Measurements from ENCODE around the gene GPC6.

GPC6 gene

GRCh38 chr13:93435651-93436050 lies 209.0 kb downstream of the GPC6 start (continued):
- no peak for TF ChIP-seq GFI1B (tag by site-specific recombination; IDR thresholded peaks at IDR 0.05)
- no peak for TF ChIP-seq ZNF211 (tag by site-specific recombination; IDR thresholded peaks at IDR 0.05; ENCODE audit: low read depth)

GRCh38 chr13:93437081-93437480 lies 210.5 kb downstream of the GPC6 start:
- no peak overlapping the region for H3K4me3 ChIP-seq (ENCODE audit: low read depth, low read length)
- POLR2A ChIA-PET = no interaction called here
- H3K9me3 ChIP-seq (ENCODE audit: control insufficient read depth, insufficient read depth, low read depth, low read length) = no peaks in the 10 kb centered on the region
- CTCF ChIA-PET = interaction anchor here (0.9 kb wide), 1 partner anchor 756 kb away, joined by 5 read pairs; no protein-coding TSS in a partner anchor
- no peaks in the 10 kb centered on the region for H3K36me3 ChIP-seq (ENCODE audit: control insufficient read depth in 2 of 2, insufficient read depth in 1 of 2, low read length in 2 of 2)
- TF ChIP-seq ZNF394 (tag by site-specific recombination; IDR thresholded peaks at IDR 0.05; ENCODE audit: borderline replicate concordance) (no peak), ZNF24 (tag by site-specific recombination; IDR thresholded peaks at IDR 0.05) (no peak), ZNF10 (tag by site-specific recombination; IDR thresholded peaks at IDR 0.05) (no peak), ZNF555 (tag by site-specific recombination; conservative IDR thresholded peaks at IDR 0.05) (no peak), WT1 (tag by site-specific recombination; IDR thresholded peaks at IDR 0.05) (no peak), ZNF391 (tag by site-specific recombination; IDR thresholded peaks at IDR 0.05; ENCODE audit: borderline replicate concordance, low read depth) (no peak), ZNF701 (tag by site-specific recombination; IDR thresholded peaks at IDR 0.05) (no peak)
- no peaks in the 10 kb centered on the region for H3K4me1 ChIP-seq (ENCODE audit: control insufficient read depth, insufficient read depth, low read length)
- no peak overlapping the region for H3K27ac ChIP-seq (ENCODE audit: extremely low read depth, low read depth, low read length)

- Histone ChIP-seq H3K27ac (ENCODE audit: extremely low read depth, low read depth, low read length) (no peak overlapping the region), H3K4me3 (ENCODE audit: low read depth, low read length) (no peak overlapping the region), H3K4me1 (ENCODE audit: control insufficient read depth, insufficient read depth, low read length) (no peaks in the 10 kb centered on the region), H3K36me3 (ENCODE audit: control insufficient read depth in 2 of 2, insufficient read depth in 1 of 2, low read length in 2 of 2) (no peaks in the 10 kb centered on the region), H3K9me3 (ENCODE audit: control insufficient read depth, insufficient read depth, low read depth, low read length) (no peaks in the 10 kb centered on the region)
- ChIA-PET CTCF (interaction anchor here (0.6 to 0.7 kb wide), 2 partner anchors 101 to 141 kb away, joined by 4 to 5 read pairs; no protein-coding TSS in a partner anchor), POLR2A (no interaction called here)
- TF ChIP-seq PRDM4 (tag by site-specific recombination; IDR thresholded peaks at IDR 0.05) = peak; percentile 37; the same call in 1 of the 2 replicates
- TF ChIP-seq GLI2 (tag by site-specific recombination; IDR thresholded peaks at IDR 0.05; ENCODE audit: borderline replicate concordance, low read depth) = no peak
- TF ChIP-seq ZNF558 (tag by site-specific recombination; IDR thresholded peaks at IDR 0.05) = no peak
- no peak for TF ChIP-seq ZNF398 (tag by site-specific recombination; IDR thresholded peaks at IDR 0.05)
- TF ChIP-seq ZNF416 (tag by site-specific recombination; IDR thresholded peaks at IDR 0.05) = no peak
- TF ChIP-seq KLF17 (tag by site-specific recombination; IDR thresholded peaks at IDR 0.05) = no peak
- TF ChIP-seq INSM2 (tag by site-specific recombination; IDR thresholded peaks at IDR 0.05) = 0 out of 2 replicates have a peak, but pooled peaks have one; percentile 49
- no peak for TF ChIP-seq HOXA7 (CRISPR knock-in tag; IDR thresholded peaks at IDR 0.05; ENCODE audit: borderline replicate concordance)
- TF ChIP-seq GFI1B (tag by site-specific recombination; IDR thresholded peaks at IDR 0.05) = peak; percentile 97
- no peak for TF ChIP-seq GLI4 (tag by site-specific recombination; IDR thresholded peaks at IDR 0.05)
- TF ChIP-seq ZEB2 (tag by site-specific recombination; IDR thresholded peaks at IDR 0.05) = peak; percentile 74
- peak; percentile 71; the same call in 1 of the 2 replicates for TF ChIP-seq SP7 (tag by site-specific recombination; IDR thresholded peaks at IDR 0.05)
- 0 out of 2 replicates have a peak, but pooled peaks have one; percentile 23 for TF ChIP-seq SP3 (tag by site-specific recombination; IDR thresholded peaks at IDR 0.05)
- TF ChIP-seq ZNF843 (tag by site-specific recombination; IDR thresholded peaks at IDR 0.05) = peak; percentile 78
- peak; percentile 67; the same call in 1 of the 2 replicates for TF ChIP-seq ZNF660 (tag by site-specific recombination; IDR thresholded peaks at IDR 0.05)
- TF ChIP-seq HIC1 (tag by site-specific recombination; IDR thresholded peaks at IDR 0.05) = 0 out of 2 replicates have a peak, but pooled peaks have one; percentile 14
Observed at GRCh38 chr13:93446238-93446637, 219.6 kb downstream of the GPC6 start.
